Measurements from ENCODE around the gene ACSL6. TPM values are rescaled to one million over a fixed set of nuclear protein-coding genes. Genes with fewer than 3 reads are reported as not detected.

The ACSL6 gene
- total RNA-seq, 1 experiment from 2014 or later, result not detected

GRCh38 chr5:132049093-132049492, 37.6 kb upstream of the ACSL6 start:
- no peak for DNase-seq (ENCODE audit: low read depth)

GRCh38 chr5:132046880-132047299, 35.4 kb upstream of the ACSL6 start:
- no peak for DNase-seq (ENCODE audit: low read depth)

- no peak for DNase-seq (ENCODE audit: low read depth)
Measured at GRCh38 chr5:132044207-132044606, 32.7 kb upstream of the ACSL6 start.

GRCh38 chr5:132037353-132037752, 25.9 kb upstream of the ACSL6 start:
- no peak for DNase-seq (ENCODE audit: low read depth)

- DNase-seq (ENCODE audit: low read depth), result no peak
Measured at GRCh38 chr5:132033122-132033521, 21.7 kb upstream of the ACSL6 start.

GRCh38 chr5:132032196-132032595, 20.7 kb upstream of the ACSL6 start:
- no peak for DNase-seq (ENCODE audit: low read depth)

- DNase-seq (ENCODE audit: low read depth), result no peak
Measured at GRCh38 chr5:132030610-132031009, 19.2 kb upstream of the ACSL6 start.

- no peak for DNase-seq (ENCODE audit: low read depth)
Measured at GRCh38 chr5:132029609-132030330, 18.3 kb upstream of the ACSL6 start.

- no peak for DNase-seq (ENCODE audit: low read depth)
Measured at GRCh38 chr5:132027027-132027426, 15.6 kb upstream of the ACSL6 start.

GRCh38 chr5:132026516-132027008, 15.1 kb upstream of the ACSL6 start:
- DNase-seq (ENCODE audit: low read depth), result no peak

GRCh38 chr5:132025403-132025971, 14.0 kb upstream of the ACSL6 start:
- DNase-seq (ENCODE audit: low read depth), result no peak

GRCh38 chr5:132024789-132025402, 13.4 kb upstream of the ACSL6 start:
- no peak for DNase-seq (ENCODE audit: low read depth)

GRCh38 chr5:132024117-132024435, 12.6 kb upstream of the ACSL6 start:
- no peak for DNase-seq (ENCODE audit: low read depth)

GRCh38 chr5:132023258-132024116, 12.0 kb upstream of the ACSL6 start:
- DNase-seq (ENCODE audit: low read depth), result no peak

- no peak for DNase-seq (ENCODE audit: low read depth)
Measured at GRCh38 chr5:132022737-132023136, 11.3 kb upstream of the ACSL6 start.

- no peak for DNase-seq (ENCODE audit: low read depth)
Measured at GRCh38 chr5:132021654-132022053, 10.2 kb upstream of the ACSL6 start.

GRCh38 chr5:132020568-132021339, 9.3 kb upstream of the ACSL6 start:
- DNase-seq (ENCODE audit: low read depth), result peak; percentile 22

- no peak for DNase-seq (ENCODE audit: low read depth)
Measured at GRCh38 chr5:132019857-132020555, 8.5 kb upstream of the ACSL6 start.

- no peak for DNase-seq (ENCODE audit: low read depth)
Measured at GRCh38 chr5:132019337-132019736, 7.9 kb upstream of the ACSL6 start.

GRCh38 chr5:132017738-132018625, 6.5 kb upstream of the ACSL6 start:
- no peak for DNase-seq (ENCODE audit: low read depth)

All from M059J (cell line).